NCI-H2029 (cell line): ENCODE results near the gene TREML4.
"Not testable (repeated sequence)": the region's sequence is repeated elsewhere in the genome, so short reads cannot be mapped to it uniquely, and the experiment has no call there.

Experiments
- DNase-seq: peaks from one replicate; lab custom pipeline; 2025; lab: John Stamatoyannopoulos, UW

TREML4 gene, protein sequence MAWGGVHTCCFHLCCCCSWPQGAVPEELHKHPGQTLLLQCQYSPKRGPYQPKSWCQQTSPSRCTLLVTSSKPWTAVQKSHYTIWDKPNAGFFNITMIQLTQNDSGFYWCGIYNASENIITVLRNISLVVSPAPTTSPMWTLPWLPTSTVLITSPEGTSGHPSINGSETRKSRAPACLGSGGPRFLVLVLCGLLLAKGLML

DNA sequence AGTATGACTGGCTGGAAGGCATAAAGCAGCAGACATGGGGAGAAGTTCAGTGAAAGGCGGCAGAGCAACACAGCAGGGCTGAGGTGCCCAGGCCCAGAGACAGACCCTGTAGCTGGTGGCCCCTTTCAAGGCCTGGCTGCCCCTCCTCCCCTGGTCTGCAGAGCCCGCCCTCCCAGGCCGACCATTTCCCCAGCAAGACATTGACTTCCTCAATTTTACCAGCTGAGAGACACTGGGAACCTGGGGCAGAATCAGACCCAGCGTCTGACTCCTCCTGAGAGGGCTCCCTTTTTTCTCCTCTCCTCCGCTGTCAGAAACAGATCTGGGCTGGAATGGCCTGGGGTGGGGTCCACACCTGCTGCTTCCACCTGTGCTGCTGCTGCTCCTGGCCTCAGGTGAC, at the start of gene TREML4:
TREML4 (plus strand) TSS at position 254 of the 400 bp plus-strand sequence; CDS start at position 333, 79 bp downstream.
- DNase-seq: no peak

GRCh38 chr6:41179163-41179562, 49.0 kb upstream of the TREML4 start:
- DNase-seq: no peak

DNA sequence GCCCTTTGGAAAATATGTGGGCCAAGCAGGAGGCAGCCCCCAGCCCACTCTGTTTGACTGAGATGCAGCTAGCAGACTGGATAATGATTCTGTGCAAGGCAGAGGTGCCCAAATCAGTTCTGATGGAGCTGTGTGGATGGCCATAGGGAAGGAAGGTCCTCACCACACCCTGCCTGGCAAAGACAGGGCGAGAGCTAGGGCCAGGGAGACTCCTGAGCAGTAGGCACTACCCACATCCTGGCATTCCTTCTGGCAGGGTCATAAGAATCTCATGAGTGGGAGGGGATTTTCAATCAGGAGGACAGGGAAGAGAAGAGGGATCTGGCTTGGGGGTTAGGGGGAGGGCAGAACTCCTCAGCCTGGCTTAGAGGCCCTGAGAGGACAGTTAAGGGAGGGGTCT, 46.6 kb upstream of the TREML4 start:
- DNase-seq: no peak

GRCh38 chr6:41182069-41183034, 45.8 kb upstream of the TREML4 start:
- DNase-seq: peak; percentile 79

DNA sequence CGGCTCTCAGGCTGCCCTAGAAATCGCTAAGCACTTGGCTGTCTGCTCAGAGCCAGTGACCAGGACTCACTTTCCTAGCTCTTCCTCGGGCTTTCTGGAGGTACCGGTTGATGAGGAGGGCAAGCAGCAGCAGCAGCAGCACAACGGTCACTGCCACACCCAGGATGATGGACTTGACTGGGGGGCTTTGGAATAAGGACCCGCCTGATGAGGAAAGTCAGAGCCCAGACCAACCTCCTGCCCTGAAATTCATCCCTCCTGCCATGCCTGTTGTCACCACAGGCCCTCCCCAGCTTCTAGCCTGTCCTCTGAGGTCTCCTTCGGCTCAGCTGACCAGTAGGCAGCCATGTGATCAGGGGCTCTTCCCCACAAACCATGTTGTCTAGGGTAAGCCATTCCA, 43.4 kb upstream of the TREML4 start:
- DNase-seq: no peak

- DNase-seq: no peak
Observed at GRCh38 chr6:41186031-41186562, 42.1 kb upstream of the TREML4 start.

DNA sequence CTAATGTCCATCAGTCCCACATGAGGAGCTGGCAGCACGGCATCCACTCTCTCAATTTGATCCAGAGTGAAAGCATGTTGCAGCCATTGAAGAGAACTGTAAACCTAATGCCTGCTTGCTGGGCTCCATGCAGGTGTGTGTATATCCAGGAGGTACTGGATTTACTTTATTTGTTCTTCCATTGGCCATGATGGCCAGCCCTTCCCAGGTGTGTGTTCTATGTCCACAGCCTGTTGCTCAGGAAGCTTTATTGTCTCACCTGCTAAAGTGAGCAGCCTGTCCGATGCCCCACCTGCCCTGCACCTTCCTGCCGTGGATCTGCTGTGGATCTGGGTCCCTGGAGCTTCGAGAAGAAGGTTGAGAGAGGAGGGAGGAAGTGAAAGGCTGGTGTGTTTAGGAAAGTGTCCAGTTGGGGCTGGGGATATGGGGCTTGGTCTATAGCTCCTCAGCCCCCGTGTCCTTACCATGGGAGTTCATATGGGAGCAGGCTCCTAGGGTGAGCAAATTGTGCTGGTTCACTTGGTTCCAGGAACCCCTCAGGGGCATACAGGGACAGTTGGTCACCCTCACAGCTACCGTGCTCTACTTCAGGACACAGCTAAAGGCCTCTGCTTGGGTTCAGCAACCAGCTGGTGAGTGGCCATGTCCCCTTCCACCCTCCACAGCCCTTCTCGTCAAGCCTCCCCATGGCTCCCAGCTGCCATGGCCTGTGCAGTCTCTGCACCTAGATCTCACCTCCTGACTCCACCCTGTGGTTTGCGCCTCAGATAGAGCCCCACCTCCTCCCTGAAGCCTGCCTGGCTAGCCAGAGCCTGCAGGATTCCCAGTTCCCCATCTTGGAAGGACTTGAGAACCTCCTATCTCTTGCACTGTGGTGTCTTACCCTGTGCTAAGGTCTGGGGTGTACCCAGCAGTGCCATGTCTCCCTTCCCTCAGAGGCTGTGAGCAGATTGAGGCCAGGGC, 39.9 kb upstream of the TREML4 start:
- DNase-seq: no peak

GRCh38 chr6:41189046-41189445, 39.1 kb upstream of the TREML4 start:
- DNase-seq: not testable (repeated sequence)

DNA sequence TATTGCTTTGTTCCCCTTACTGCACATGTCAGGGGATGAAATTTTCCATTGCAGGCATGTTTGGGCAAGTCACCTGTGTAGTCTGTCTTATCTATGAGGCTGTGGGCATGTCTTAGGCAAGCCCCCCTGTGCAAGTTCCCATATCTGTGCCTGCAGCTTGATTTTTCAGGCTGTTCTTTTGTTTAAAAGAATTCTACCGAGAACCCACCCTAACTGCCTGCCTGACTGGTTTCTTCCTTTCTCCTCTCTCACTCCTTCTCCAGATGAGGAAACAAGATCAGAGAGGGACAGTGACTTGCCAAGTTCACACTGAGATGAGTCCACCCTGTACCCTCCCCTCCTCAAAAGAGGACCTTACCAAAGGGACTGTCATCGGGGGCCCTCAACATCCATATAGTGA, 38.2 kb upstream of the TREML4 start:
- no peak for DNase-seq

- no peak for DNase-seq
Observed at GRCh38 chr6:41190791-41191190, 37.4 kb upstream of the TREML4 start.

- no peak for DNase-seq
Observed at GRCh38 chr6:41191569-41191968, 36.6 kb upstream of the TREML4 start.

DNA sequence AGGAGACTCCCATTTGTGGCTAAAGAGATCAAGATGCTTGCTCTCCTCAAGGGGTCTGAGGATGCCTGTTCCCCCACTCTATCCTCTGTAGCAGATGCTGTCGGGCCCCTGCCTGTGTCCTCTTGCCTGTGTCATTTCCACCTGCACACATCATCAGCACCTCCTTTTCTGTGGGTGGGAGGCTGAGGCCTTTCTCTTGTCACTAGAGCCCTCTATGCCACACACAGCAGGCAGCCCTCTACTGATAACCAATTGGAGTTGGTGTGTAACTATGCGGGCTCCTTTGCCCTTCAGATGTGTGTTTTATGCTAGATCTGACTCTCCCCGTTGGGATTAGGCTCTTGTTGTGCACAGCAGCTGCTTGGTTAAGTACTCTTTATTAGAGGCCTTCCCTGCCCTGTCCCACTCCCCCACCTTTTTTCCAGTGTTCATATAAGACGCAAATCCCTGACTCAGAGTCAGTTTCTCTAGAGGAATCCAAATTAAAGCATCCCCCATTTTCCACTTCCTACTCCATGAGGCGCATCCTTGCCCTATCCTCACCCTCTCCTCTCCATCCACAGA, 34.9 kb upstream of the TREML4 start:
- DNase-seq: no peak

- no peak for DNase-seq
Observed at GRCh38 chr6:41193884-41194283, 34.3 kb upstream of the TREML4 start.

GRCh38 chr6:41194386-41194785, 33.8 kb upstream of the TREML4 start:
- DNase-seq: no peak

DNA sequence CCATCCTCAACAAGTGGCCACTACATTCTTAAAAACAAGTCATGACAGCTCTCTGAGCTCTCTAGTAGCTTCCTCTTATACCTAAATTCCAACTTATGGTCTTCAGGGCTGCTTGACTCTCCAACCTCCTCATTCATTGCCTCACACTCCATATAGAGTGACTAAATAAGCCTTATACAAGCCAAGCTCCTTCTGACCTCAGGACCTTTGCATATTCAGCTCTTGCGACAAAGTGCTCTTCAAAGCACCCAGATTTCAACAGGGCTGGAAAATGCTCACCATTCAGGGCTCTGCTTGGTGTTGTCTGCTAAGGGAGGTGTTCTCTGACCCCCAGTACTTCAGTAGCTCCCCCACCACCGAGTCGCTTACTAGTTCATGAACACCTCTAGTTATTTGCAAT, 30.9 kb upstream of the TREML4 start:
- no peak for DNase-seq

GRCh38 chr6:41199552-41200246, 28.4 kb upstream of the TREML4 start:
- DNase-seq: no peak

DNA sequence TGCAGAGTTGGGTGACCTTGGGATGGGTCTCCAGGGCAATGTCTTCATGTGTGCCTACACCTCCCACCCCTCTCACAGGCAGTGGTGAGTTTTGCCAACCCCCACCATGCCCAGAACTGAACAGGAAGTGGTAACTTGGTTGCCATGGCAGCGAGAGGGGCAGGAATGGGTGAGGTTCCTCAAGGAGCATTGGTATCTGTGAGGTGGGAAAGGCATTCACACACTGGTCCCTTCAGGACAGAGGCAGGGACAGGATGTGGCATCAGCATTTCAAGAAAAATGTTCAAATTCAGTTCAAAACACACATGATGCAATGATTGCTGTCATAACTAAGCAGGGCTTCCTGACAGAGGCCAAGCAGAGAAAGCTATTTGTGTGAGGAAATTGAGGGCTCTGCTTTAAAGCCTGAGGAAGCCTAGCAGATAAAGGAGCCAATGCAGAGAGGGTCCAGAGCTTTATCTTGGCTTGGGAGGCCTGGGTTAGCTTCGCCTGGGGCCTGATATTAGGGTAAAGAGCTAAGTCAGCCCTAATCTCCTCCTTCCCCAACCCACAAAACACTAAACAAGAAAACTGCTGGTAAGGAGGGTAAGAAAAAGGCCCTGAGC, 27.8 kb upstream of the TREML4 start:
- DNase-seq: no peak

- no peak for DNase-seq
Observed at GRCh38 chr6:41200901-41201763, 27.0 kb upstream of the TREML4 start, which contains the start of gene TREML2. TSS of gene TREML2 (minus strand) at chr6:41201149. CDS start at chr6:41201008, 141 bp downstream.

- DNase-seq: no peak
Observed at GRCh38 chr6:41201764-41202173, 26.4 kb upstream of the TREML4 start.
